K562 (cell line): ENCODE data around the gene OOSP1. TPM values are rescaled to one million over a fixed set of nuclear protein-coding genes. Genes with fewer than 3 reads are reported as not detected.
A peak's percentile ranks its signal among the peaks of the same experiment; 100 is the strongest.

Experiments
- ATAC-seq: fragments of 200-7000 bp; cut with Tn5 transposase; 3 replicates; pipeline ENCODE4 v1.9.1; 2020; ENCODE audit warnings: moderate library complexity
- BruUV-seq: library from RNA; stranded (reverse); fragments of 400-500 nt; replicated peaks from 2 replicates; lab custom pipeline; 2021; lab: Mats Ljungman, UMichigan
- CTCF ChIA-PET: fragments of 300-600 bp; formaldehyde crosslinking; extraction: SDS; loops from one replicate; lab custom pipeline; 2021; ENCODE audit warnings: low intra/inter-chr PET ratio; lab: Yijun Ruan, JAX
- POLR2A ChIA-PET: fragments of 300-600, 350-650 bp; sonication (Branson Sonifier 250); formaldehyde crosslinking; extraction: SDS; loops from one replicate; lab custom pipeline; 2021; ENCODE audit warnings: antibody characterized with exemption, inconsistent platforms; lab: Yijun Ruan, JAX
- DNase-seq, 4 experiments: peaks; one replicate each; pipeline versions ENCODE4 v3.0.0 to v3.0.0-alpha.2; 2011 to 2018; ENCODE audit warnings: low spot score in 3 of 4, mixed read lengths in 3 of 4; ENCODE audit errors: extremely low read depth in 1 of 4
- FAIRE-seq: peaks from 2 replicates; lab custom pipeline; 2011; peaks lifted over from hg19 to GRCh38; lab: Jason Lieb, UNC
- H2AFZ ChIP-seq: 2 replicates; pipeline ENCODE4 v1.6.0; 2011; ENCODE audit warnings: low read depth, low read length, control low read depth, inconsistent platforms
- H3K27ac ChIP-seq: fragments of 200-600 bp; 3 replicates; pipeline ENCODE4 v1.8.0; 2011; ENCODE audit warnings: low read depth, mild to moderate bottlenecking, control low read depth, inconsistent platforms, low read length, moderate library complexity, mixed read lengths; ENCODE audit errors: extremely low read depth
- H3K27me3 ChIP-seq, 2 experiments: fragments of 300-600 bp in 1 of 2; 2 replicates in 1 of 2; 3 replicates in 1 of 2; pipeline versions ENCODE4 v1.6.0 to v1.8.0; 2011; ENCODE audit warnings: inconsistent platforms in 2 of 2, low read length in 2 of 2, mild to moderate bottlenecking in 1 of 2, mixed read lengths in 1 of 2, moderate library complexity in 1 of 2; ENCODE audit not compliant: control insufficient read depth in 2 of 2, insufficient read depth in 2 of 2
- H3K36me3 ChIP-seq: fragments of 300-600 bp; 3 replicates; pipeline ENCODE4 v1.8.0; 2011; ENCODE audit warnings: mild to moderate bottlenecking, low read length, inconsistent platforms; ENCODE audit not compliant: control insufficient read depth, insufficient read depth
- H3K4me1 ChIP-seq, 2 experiments: fragments of 200-600 bp in 1 of 2; replicated peaks in 1 of 2; 2 replicates in 1 of 2; 3 replicates in 1 of 2; pipeline versions ENCODE4 v1.5.1 to v1.8.0; 2011; ENCODE audit warnings: inconsistent platforms in 2 of 2, low read length in 2 of 2, mild to moderate bottlenecking in 1 of 2, mixed read lengths in 1 of 2, moderate library complexity in 1 of 2; ENCODE audit not compliant: control insufficient read depth in 2 of 2, insufficient read depth in 2 of 2
- H3K4me2 ChIP-seq: 2 replicates; pipeline ENCODE4 v1.6.1; 2011; ENCODE audit warnings: low read length, control low read depth, inconsistent platforms, mixed read lengths; ENCODE audit not compliant: insufficient read depth
- H3K4me3 ChIP-seq: fragments of 200-600 bp; sonication (generic), shearing (Covaris generic); 2 replicates; pipeline ENCODE4 v1.5.1; 2016; ENCODE audit warnings: control low read depth, inconsistent platforms
- H3K79me2 ChIP-seq: fragments of 200-600 bp; 3 replicates; pipeline ENCODE4 v1.8.0; 2011; ENCODE audit warnings: low read length, inconsistent platforms; ENCODE audit not compliant: control insufficient read depth, insufficient read depth
- H3K9ac ChIP-seq, 2 experiments: 2 replicates each; pipeline versions ENCODE4 v1.6.0 to v1.6.1; 2011; ENCODE audit warnings: low read depth in 2 of 2, low read length in 2 of 2, control low read depth in 1 of 2, inconsistent platforms in 1 of 2, mild to moderate bottlenecking in 1 of 2, mixed read lengths in 1 of 2; ENCODE audit not compliant: insufficient read depth in 1 of 2
- H3K9me1 ChIP-seq: one replicate; pipeline ENCODE4 v1.6.0; 2011; ENCODE audit warnings: inconsistent platforms, mild to moderate bottlenecking, low read length, moderate library complexity; ENCODE audit not compliant: control insufficient read depth, insufficient read depth
- H3K9me3 ChIP-seq: replicated peaks from 2 replicates; pipeline ENCODE4 v1.5.1; 2011; ENCODE audit warnings: low read depth, low read length, inconsistent platforms; ENCODE audit not compliant: control insufficient read depth, insufficient read depth
- H4K20me1 ChIP-seq: replicated peaks from 2 replicates; pipeline ENCODE4 v1.6.1; 2011; ENCODE audit warnings: low read length, inconsistent platforms, mixed read lengths; ENCODE audit not compliant: control insufficient read depth, insufficient read depth
- BMI1 ChIP-seq: fragments of 150-350 bp; IDR thresholded peaks from 2 replicates; pipeline ENCODE4 v1.6.1; 2014; ENCODE audit warnings: low read length
- ELF2 ChIP-seq: fragments of 250-450 bp; sonication (Bioruptor Pico); IDR thresholded peaks from 2 replicates; pipeline ENCODE4 v1.5.0; 2021; ENCODE audit warnings: mild to moderate bottlenecking
- FOXK1 ChIP-seq: sonication (generic); formaldehyde crosslinking; IDR thresholded peaks from 2 replicates; pipeline ENCODE4 v1.8.0; 2022; ENCODE audit warnings: missing genetic modification reagents, mild to moderate bottlenecking, borderline replicate concordance
- HDGF ChIP-seq: fragments of 450-650 bp; IDR thresholded peaks from 2 replicates; pipeline ENCODE4 v1.6.1; 2016
- NR4A1 ChIP-seq, 2 experiments: fragments of 250-450 bp in 1 of 2; fragments of 450-650 bp in 1 of 2; sonication (Bioruptor Pico) in 1 of 2; IDR thresholded peaks; 2 replicates each; pipeline versions ENCODE4 v1.4.0 to v1.6.1; 2016 to 2020; ENCODE audit warnings: mild to moderate bottlenecking in 2 of 2, missing compliant biosample characterization in 1 of 2, missing genetic modification characterization in 1 of 2, moderate library complexity in 1 of 2
- NRF1 ChIP-seq, 2 experiments: fragments of 450-650 bp; IDR thresholded peaks in 1 of 2; conservative IDR thresholded peaks in 1 of 2; 2 replicates each; pipeline ENCODE4 v1.6.1; 2014; ENCODE audit warnings: mild to moderate bottlenecking in 2 of 2
- POLR3A ChIP-seq: IDR thresholded peaks from 2 replicates; pipeline ENCODE4 v1.6.1; 2011; ENCODE audit warnings: borderline replicate concordance, mild to moderate bottlenecking, moderate library complexity; ENCODE audit not compliant: insufficient read length, insufficient read depth; ENCODE audit errors: extremely low read depth
- SLC30A9 ChIP-seq: fragments of 250-450 bp; sonication (Bioruptor Pico); IDR thresholded peaks from 2 replicates; pipeline ENCODE4 v1.8.0; 2022; ENCODE audit warnings: mild to moderate bottlenecking, moderate library complexity
- ZBTB40 ChIP-seq, 2 experiments: fragments of 450-650 bp in 1 of 2; sonication (generic) in 1 of 2; formaldehyde crosslinking in 1 of 2; IDR thresholded peaks; 2 replicates each; pipeline versions ENCODE4 v1.7.1 to v1.9.0; 2016 to 2022; ENCODE audit warnings: inconsistent platforms in 1 of 2, mild to moderate bottlenecking in 1 of 2, missing genetic modification reagents in 1 of 2
- ZNF263 ChIP-seq: sonication (generic); formaldehyde crosslinking; IDR thresholded peaks from 2 replicates; pipeline ENCODE4 v1.8.0; 2022; ENCODE audit warnings: mild to moderate bottlenecking, missing genetic modification reagents, borderline replicate concordance
- ZNF316 ChIP-seq: fragments of 450-650 bp; IDR thresholded peaks from 2 replicates; pipeline ENCODE4 v1.6.1; 2016
- WGBS: fragments of 100-300 bp; shearing (Covaris generic); methylation state at CpG from one replicate; pipeline ENCODE4 v1.1.6; 2016; ENCODE audit warnings: low coverage, mixed read lengths; ENCODE audit not compliant: insufficient coverage; ENCODE audit errors: missing lambda C conversion rate; 5-methylcytosine and 5-hydroxymethylcytosine counted together
- in situ Hi-C: fragments of 300-500 bp; cut with MboI; formaldehyde crosslinking; loops from 4 replicates; pipeline ENCODE4 v1.15.0; 2018; ENCODE audit warnings: inconsistent platforms, mixed read lengths
- intact Hi-C: fragments of 100-400 bp; cut with micrococcal nuclease; formaldehyde crosslinking; loops from 2 replicates; pipeline ENCODE4 v1.14.2; 2022
- polyA plus RNA-seq, 8 experiments: library from polyadenylated mRNA; depleted of rRNA in 4 of 8; stranded (reverse) in 5 of 8; unstranded in 3 of 8; fragments of >200 nt; fragmentation: Nextera tagmentation in 2 of 8; fragmentation: Illumina TruSeq in 1 of 8; extraction: Ambion mirVana in 2 of 8; extraction: Trizol in 1 of 8; gene quantifications; 2 replicates each; pipeline versions ENCODE4 v1.2.1 to v1.2.3, GENCODE V29; 2011 to 2014; ENCODE audit warnings: inconsistent platforms in 1 of 8, missing spikeins in 1 of 8
- total RNA-seq, 7 experiments: library from RNA; depleted of rRNA in 6 of 7; stranded (reverse); fragments of >200 nt in 6 of 7; fragmentation: Illumina TruSeq in 2 of 7; extraction: Trizol in 2 of 7; gene quantifications; 2 replicates each; pipeline versions ENCODE4 v1.2.1 to v1.2.3, GENCODE V29; 2011 to 2021; ENCODE audit warnings: low replicate concordance in 1 of 7

Gene OOSP1
- total and polyA plus RNA-seq, 9 of the 15 experiments (the other 6 are each of a cell fraction or from before 2014, with no cell fraction given), result 0.14 to 3.0 (median 0.61) TPM

- TF ChIP-seq FOXK1, result no peak
- no peak for TF ChIP-seq SLC30A9 (CRISPR knock-in tag)
- TF ChIP-seq ELF2, result no peak
Measured at GRCh38 chr11:59900366-59901126, 37.7 kb upstream of the OOSP1 start (continued).

- peak overlapping the region; percentile 53 for H2AFZ ChIP-seq
- peaks cover 0 to 4% of the 10 kb centered on the region in 2 experiments; a peak in 1 of 5 replicates for H3K4me1 ChIP-seq
- no TSS peak for BruUV-seq
- no peak overlapping the region for H3K27ac ChIP-seq
- H4K20me1 ChIP-seq, result no peaks in the 10 kb centered on the region
- CTCF ChIA-PET, result no interaction called here
- H3K4me2 ChIP-seq, result no peak overlapping the region
- H3K27me3 ChIP-seq, result no peaks in the 10 kb centered on the region
- H3K9me3 ChIP-seq, result no peaks in the 10 kb centered on the region
- intact Hi-C loops, result no loop called here
- WGBS, result 20% methylated on average over 1 of the region's 1 CpG
- POLR2A ChIA-PET, result interaction anchor here (0.5 to 0.9 kb wide), 2 partner anchors 48 to 52 kb away, joined by 3 read pairs; no protein-coding TSS in a partner anchor
- FAIRE-seq, result peak; percentile 61
- no peaks in the 10 kb centered on the region for H3K79me2 ChIP-seq
- no peak overlapping the region for H3K4me3 ChIP-seq
- H3K9ac ChIP-seq, result no peak overlapping the region
- H3K9me1 ChIP-seq, result no peaks in the 10 kb centered on the region
- no peaks in the 10 kb centered on the region for H3K36me3 ChIP-seq
- in situ Hi-C loops, result no loop called here
- ATAC-seq, result peak; percentile 56; the same call in 2 of the 3 replicates
- DNase-seq, result peak in 1 of 4 experiments; percentile 28
- TF ChIP-seq NRF1 (conservative IDR thresholded peaks at IDR 0.05 in 1 of 2, IDR thresholded peaks at IDR 0.05 in 1 of 2) (peak; percentile 29 to 44; a peak in 3 of 4 replicates), NR4A1 (CRISPR knock-in tag; IDR thresholded peaks at IDR 0.05) (no peak), NR4A1 (tag; IDR thresholded peaks at IDR 0.05) (no peak), ZNF316 (0 out of 2 replicates have a peak, but pooled peaks have one; percentile 22), HDGF (no peak), POLR3A (no peak), BMI1 (no peak), ELF2 (no peak), ZBTB40 (IDR thresholded peaks at IDR 0.05) (peak; percentile 65), ZBTB40 (CRISPR knock-in tag; IDR thresholded peaks at IDR 0.05) (no peak), ZNF263 (CRISPR knock-in tag) (no peak)
Measured at GRCh38 chr11:59901306-59901705, 36.9 kb upstream of the OOSP1 start.
